Activated T-cell treated with anti-CD3 and anti-CD28 coated beads for 24 hours (primary cell): ENCODE data around the gene SNF8.
"Not testable (repeated sequence)": the region's sequence is repeated elsewhere in the genome, so short reads cannot be mapped to it uniquely, and the experiment has no call there.

Experiments
- DNase-seq: peaks from one replicate; pipeline ENCODE4 v3.0.0-alpha.2; 2020; ENCODE audit warnings: low read depth

SNF8 gene, protein sequence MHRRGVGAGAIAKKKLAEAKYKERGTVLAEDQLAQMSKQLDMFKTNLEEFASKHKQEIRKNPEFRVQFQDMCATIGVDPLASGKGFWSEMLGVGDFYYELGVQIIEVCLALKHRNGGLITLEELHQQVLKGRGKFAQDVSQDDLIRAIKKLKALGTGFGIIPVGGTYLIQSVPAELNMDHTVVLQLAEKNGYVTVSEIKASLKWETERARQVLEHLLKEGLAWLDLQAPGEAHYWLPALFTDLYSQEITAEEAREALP

DNA sequence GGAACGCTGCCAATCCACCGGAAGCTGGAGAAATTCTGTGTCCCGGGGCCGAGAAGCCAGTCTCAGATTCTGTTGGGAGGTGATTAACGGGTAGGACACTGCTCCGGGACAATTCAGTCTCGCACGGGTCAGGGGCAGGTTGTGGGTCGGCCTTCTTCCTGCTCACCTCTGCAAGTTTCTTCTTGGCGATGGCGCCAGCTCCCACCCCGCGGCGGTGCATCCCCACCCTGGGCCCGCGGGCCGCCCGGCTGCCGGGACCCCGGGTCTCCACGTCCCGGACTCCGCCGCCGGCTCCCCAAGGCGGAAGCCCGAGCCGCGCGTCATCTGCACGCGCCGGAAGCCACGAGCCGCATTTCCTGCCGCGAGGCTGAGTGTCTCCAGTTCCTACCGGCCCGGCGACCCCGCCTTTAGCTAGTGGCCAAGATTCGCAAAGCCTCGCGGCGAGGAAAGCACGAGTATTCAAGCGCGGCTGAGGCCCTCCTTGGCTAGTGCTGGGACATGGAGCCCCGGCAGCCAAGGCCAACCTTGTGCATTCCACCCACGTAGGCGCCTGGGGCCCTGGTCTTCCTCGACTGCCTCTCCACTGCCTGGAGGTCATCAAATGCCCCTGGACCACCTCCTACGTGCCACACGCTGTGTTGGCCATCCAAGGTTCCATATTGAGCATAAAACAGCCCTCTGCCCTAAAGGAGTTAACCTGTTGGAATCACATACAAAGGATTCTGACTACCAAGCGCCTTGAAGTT, at the start of gene SNF8:
Gene SNF8, minus strand, starts transcription at position 328 of the 746 bp plus-strand sequence. Its CDS starts 108 bp downstream, at position 220.
- DNase-seq: peak; percentile 91

DNA sequence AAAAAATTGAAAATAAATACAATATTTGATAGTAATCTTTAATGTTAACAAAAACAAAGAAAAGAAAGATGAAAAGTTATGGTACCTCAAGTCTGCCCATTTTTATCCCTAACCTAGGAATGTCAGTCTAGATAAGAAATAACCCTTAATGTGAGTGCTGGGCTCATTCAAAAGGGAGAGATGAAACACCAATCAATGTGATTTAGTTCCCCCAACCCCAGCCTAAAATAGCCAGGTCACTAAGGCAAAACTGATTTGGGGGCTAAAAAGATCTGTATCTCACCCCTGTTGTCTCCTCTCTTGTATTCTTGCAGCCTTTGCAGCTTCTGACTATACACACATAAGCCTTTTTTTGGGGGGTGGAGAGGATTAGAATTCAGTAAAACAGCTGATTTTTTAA, 49.3 kb upstream of the SNF8 start:
- DNase-seq: no peak

DNA sequence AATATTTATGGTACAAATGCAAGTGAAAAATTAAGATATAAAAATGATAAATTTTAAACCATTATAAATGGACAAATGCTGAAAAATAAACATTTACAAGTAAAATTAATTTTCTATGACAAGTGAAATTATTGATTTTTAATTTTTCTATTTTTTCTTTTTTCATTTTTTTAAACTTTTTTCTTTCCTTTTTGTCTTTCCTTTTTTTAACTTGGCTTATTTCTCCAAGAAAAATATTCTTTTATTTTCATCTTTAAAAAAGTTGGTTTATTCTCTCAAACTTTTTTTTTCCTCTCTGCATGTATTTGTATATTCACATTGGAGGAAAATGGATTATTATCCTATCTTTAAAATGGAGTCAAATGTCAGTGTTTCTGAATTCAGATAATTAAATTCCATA, 48.7 kb upstream of the SNF8 start:
- DNase-seq: no peak

DNA sequence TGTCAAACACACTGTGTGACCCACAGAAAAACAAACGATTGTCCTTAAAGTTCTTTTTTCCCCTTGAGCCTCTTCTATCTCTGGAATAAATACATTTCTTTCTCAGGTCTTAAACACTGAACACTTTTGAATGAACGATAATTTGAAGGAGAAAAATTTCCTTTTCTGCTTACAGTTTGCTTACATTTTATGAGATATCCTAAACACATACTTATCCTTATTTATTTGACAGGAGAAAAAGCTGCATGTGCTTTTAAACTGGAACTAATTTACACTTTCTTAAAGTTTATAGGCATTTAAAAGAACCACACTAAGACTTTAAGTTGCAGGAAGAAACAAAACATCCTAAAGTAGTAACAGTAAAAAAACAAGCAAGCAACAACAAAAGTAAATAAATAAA, 47.8 kb upstream of the SNF8 start:
- DNase-seq: no peak

DNA sequence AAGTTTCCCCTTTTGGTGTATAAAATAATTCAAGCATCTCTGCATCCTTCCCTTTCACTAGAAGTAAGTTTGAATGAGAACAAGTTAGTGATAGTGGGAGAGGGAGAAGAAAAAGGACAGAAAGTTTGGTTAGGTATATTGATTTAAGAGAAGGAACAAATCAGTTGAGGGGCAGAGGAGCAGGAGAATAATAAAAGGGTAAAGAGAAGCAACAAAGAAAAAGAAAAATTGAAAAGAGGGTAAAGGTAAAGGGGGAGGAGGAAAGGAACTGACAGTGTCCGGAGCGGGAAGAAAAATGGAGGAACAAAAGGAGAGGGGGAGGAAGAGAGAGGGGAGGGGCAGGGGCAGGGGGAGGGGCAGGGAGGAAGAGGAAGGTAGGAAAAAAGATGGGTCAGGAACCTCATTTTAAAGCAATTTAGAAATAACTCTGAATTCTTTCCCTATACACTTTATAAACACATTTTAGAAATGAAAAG, 46.3 kb upstream of the SNF8 start:
- no peak for DNase-seq

DNA sequence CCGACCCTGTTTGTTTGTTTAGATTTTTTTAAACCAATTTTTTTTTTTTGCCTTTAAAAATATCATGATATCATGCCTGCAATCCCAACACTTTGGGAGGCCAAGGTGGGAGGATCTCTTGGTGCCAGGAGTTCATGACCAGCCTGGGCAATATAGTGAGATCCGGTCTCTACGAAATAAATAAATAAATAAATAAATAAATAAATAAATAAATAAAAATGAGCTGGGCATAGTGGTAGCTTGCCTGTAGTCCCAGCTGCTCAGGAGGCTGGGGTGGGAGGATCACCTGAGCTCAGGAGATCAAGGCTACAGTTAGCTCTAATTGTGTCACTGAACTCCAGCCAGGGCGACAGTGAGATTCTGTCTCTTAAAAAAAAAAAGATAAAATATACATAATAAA, 44.5 kb upstream of the SNF8 start:
- no peak for DNase-seq

DNA sequence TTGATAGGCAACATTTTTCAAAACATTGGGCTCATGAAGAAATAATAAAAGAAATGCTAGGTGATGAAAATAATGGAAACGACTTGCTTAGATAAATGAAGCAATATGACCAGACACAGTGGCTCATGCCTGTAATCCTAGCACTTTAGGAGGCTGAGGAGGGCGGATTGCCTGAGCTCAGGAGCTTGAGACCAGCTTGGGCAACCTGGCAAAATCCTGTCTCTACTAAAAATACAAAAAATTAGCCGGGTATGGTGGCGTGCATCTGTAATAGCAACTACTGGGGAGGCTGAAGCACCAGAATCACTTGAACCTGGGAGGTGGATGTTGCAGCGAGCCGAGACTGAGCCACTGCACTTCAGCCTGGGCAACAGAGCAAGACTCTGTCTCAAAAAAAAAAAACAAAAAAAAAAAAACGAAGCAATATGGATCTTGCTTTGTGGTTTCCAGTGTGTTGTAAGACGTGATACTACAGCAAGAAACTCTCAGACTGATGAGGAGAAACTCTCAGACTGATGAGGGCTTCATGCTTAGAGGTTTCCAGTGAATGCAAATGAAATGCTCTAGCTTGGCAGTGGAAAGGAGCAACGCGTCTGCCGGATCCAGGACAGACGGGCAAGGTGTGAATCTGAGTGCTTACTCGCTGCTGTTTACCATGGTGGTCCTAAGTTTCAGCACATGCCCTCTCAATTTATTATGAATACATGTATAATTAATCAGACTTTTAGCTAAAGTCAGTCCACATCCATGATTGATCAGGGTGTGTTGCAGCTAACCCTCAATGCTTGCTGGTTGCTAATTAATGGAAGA, 41.0 kb upstream of the SNF8 start:
- no peak for DNase-seq

DNA sequence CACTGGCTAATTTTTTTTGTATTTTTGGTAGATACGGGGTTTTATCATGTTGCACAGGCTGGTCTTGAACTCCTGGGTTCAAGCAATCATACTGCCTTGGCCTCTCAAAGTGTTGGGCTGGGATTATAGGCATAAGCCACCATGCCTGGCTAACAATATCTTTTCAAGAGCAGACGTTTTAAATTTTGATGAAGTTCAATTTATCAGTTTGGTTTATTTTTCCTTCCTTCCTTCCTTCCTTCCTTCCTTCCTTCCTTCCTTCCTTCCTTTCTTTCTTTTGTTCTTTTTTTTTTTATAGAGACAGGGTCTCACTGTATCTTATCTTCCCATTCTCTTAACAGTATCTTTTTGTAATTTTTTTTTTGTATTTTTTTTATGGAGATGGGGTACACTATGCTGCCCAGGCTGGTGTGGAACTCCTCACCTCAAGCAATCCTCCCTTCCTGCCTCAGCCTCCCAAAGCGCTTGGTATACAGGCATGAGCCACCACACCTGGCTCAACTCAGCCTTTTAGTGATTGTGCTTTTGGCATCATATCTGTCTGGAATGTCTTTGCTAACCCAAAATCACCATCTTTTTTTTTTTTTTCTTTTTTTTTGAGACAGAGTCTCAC, 37.4 kb upstream of the SNF8 start:
- no peak for DNase-seq

DNA sequence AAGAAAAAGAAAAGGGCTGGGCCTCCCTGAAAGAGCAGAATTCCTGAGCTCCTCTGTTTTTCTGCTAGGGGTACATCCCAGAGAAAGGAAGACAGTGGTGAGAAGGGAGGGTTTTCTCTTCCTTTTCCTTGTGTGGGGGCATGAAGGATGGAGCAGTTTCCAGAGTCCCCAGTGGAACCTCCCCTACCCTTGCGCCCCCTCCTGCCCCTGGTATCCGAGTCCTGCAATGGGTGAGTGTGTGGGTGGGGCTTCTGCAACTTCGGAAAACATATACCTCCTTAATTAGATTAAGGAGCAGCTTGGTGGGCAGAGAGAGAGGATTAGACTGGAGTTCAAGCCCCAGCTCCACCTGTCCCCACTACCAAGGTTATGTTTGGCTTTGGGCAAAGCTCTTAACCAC, 29.2 kb upstream of the SNF8 start:
- DNase-seq: no peak

DNA sequence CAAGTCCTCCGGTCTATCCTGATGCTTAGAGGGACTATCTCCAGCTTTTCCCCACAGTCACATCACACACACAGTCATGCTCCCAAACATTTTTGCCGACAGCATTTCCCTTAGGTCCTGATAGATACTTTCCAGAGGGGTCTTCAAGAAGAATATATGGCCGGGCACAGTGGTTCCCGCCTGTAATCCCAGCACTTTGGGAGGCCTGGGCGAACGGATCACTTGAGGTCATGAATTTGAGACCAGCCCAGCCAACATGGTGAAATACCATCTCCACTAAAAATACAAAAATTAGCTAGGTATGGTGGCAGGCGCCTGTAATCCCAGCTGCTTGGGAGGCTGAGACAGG, 28.1 kb upstream of the SNF8 start:
- no peak for DNase-seq

DNA sequence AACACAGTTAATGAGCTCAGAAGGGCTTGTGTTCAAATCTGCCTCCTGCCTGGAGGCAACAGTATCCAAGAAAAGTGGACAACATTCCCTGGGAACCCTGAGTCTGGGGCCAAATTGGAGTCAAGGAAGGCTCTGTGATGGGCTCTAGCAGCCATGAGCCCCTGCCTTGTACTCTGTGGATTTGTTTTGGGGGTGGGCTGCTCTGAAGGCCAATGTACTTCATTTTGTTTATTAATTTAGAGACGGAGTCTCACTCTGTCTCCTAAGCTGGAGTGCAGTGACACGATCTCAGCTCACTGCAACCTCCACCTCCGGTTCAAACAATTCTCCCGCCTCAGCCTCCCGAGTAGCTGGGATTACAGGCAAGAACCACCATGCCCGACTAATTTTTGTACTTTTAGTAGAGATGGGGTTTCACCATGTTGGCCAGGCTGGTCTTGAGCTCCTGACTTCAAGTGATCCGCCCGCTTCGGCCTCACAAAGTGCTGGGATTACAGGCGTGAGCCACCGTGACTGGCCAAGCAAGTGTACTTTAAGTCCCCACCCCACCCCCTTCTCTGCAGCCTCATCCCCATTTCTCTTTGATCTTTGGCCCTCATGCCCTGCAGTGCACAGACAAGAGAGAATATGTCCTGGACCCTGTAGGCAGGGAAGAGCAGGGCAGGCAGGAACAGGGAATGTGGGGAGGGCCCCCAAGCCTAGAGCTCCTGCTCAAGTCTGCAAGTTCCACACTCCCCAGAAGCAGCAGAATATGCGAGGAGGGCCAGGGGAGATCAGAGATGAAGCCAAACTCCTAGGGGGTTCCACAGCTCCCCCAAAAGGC, 26.4 kb upstream of the SNF8 start:
- DNase-seq: no peak

DNA sequence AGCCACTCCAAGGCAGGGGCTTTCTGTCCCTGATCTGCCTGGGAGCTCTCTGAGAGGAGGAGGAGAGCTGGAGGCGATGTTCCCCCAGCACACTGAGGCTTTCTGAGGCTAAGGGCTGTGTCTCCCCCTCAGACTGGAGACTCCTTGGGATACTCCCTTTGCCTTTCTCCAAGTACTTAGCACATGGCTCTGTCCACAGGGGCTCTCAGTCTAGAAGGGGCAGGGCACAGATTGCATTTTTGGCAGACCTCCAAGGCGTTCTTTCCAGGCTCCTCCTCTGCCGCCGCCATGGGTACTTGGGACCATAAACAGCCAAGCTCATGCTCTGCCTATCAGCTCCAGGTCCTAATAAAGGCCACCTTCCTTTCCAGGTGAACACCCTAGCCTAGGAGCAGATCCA, 25.6 kb upstream of the SNF8 start:
- no peak for DNase-seq

DNA sequence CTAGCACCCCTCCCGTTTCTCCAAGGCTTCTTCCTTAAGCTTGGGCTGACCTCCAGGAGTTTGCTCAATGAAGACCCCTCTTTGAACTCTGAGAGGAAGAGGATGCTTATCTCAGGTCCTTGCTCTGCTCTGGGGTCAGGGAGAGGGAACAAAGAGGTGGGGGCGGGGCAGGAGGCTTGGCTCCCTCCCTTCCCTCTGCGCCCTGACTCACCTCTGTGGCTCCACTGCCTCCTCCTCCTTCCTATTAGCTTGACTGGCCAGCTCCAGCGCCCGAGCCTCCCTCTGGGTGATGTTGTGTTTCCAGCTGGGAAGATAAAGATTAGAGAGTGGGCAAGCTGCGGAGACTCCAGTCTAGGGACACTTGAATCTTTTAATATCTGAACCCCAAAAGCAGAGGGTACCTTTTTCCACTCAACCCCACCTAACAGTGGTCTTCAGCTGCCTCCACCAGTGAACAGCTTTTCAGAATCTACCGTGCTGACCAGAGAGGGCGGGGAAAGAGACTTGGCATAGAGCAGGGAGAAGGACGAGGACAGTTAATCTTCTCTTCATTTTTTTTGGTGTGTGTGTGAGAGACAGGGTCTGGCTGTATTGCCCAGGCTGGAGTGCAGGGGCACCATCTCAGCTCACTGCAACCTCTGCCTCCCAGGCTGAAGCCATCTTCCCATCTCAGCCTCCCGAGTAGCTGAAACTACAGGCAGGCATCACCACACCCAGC, 17.0 kb upstream of the SNF8 start:
- DNase-seq: no peak

DNA sequence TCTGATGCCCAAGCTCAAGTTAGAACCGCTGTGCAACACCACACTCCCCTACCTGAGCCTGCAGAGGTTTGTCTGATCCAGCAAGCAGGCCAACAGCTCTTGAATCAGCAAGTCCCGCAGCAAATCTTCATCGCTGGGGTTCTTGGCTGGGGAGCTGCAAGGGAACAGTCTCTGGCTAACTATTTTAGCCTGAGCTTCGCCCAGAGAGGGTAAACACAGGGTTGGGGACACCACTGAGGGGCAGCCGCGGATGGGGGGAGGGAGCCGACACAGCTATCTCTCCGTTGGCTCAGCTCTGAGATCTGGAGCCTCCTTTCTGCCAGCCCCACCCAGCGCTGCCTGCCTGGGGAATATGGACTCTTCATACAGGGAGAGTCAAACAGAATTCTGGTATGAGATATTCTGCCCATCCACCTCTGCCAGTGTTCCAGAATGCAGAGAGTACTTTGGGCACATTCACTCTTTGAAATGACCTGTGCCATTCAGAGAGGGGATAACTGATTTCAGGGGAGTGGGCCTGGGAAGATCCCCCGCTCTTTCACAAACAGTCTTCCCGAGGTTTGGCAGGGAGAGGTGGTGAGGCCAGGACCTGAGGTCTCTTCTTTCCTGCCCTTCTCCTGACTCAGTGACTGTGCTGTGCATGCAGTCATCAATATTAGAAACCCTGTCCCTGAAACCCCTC, 16.3 kb upstream of the SNF8 start:
- DNase-seq: no peak

DNA sequence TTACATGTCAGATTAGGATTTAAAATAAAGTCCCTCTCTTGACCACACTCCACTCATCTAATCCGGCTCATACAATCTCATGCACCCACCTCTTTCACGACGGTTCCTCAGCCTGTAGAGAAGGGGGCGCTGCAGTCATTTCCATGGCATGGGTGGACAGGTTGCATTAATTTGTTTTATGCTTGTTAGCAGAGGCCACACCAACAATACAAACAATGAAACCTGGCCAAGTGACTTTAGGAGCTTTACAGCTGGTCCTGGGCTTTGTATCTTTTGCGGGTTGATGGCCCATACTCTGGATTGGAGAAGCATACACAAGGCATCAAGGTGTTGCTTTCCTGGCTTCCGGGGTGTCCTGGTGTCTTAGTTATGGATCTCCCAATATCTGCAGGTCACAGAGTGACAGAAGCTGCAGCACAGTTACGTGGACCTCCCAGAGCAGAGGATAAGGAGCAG, 9.7 kb upstream of the SNF8 start:
- no peak for DNase-seq

DNA sequence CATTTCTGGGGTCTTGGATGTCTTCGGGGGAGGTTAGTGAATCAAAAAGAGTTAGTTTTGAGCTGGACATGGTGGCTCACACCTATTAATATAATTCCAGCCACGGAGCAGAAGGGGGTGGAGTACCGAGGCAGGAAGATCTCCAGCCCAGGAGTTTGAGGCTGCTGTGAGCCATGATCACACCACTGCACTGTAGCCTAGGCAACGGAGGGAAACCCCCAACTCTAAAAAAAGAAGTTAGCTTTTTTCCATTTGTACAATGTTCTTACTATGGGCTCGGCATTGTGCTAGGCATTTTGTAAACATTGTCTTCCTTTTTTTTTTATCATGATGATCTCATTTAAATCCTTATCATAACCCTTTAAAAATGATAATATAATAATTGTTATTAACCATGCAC, 8.3 kb upstream of the SNF8 start:
- no peak for DNase-seq

DNA sequence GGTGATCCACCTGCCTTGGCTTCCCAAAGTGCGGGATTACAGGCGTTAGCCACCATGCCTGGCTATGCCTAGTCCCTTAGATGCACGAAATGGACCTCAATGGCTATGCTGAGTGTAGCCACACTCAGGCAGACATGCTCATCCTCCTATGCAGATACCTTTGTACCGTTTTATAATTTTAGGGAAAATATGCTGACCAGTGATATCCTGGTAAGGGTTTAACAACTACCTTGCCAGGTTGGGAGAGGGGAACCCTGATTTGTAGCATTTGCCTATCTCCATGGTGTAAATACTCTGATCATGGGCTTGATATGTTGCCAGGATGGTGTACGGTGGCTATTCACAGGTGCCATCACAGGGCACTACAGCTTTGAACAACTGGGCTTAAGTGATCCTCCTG, 6.9 kb upstream of the SNF8 start:
- no peak for DNase-seq

DNA sequence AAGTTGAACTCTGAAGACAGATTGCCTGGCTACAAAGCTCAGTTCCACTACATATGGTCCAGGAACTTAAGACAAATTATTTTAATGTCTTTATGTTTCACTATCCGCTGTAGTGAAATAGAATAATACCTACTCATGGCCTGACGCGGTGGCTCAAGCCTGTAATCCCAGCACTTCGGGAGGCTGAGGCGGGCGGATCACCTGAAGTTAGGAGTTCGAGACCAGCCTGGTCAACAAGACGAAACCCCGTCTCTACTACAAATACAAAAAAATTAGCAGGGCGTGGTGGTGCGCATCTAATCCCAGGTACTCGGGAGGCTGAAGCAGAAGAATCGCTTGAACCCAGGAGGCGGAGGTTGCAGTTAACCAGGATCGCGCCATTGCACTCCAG, 614 bp upstream of the SNF8 start:
- not testable (repeated sequence) for DNase-seq

DNA sequence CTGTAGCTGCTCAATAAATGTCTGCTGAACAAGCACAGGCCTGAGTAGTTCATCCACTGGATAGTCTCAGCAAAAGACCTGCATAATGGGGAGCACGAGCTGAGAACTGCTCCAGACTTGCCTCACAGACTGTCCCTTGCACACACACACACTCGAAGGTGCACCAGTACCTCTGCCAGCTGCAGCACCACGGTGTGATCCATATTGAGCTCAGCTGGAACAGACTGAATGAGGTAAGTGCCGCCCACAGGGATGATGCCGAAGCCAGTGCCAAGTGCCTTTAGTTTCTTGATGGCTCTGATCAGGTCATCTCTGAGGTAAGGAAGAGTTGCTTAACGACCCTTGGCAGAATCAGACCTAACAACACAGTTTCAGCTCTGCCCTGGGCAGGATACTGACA, 11.6 kb downstream of the SNF8 start:
- no peak for DNase-seq

DNA sequence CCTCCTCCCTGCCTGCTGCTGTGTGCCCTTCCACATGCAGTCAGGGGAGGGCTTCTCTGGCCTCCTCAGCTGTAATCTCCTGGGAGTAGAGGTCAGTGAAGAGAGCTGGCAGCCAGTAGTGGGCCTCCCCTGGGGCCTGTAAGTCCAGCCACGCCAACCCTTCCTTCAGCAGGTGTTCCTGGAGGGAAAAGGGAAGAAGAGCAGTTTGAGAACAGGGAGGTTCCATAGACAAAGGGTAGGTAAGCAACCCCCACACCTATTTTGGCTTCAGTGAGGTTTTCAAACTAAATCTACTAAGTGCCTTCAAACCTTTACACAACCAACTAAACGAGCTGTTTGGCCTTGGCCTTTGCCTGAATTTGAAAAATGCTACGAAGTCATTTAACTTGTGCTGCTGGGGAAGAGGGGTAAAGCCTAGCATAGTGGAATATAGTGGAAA, 14.2 kb downstream of the SNF8 start:
- no peak for DNase-seq
